Skin epidermis (tissue), 12 donors: ENCODE measurements around the gene IDH2.
A peak's percentile ranks its signal among the peaks of the same experiment; 100 is the strongest.

Experiments used
- H3K27ac ChIP-seq, 21 experiments: fragments of 200-600 bp; sonication (generic) in 11 of 21; one replicate each; pipeline ENCODE4 v1.5.0; 2020; ENCODE audit warnings: mild to moderate bottlenecking in 3 of 21, inconsistent platforms in 2 of 21, moderate library complexity in 2 of 21
- H3K4me3 ChIP-seq, 7 experiments: fragments of 200-600 bp; sonication (generic) in 2 of 7; one replicate each; pipeline ENCODE4 v1.5.0; 2020; ENCODE audit warnings: inconsistent platforms in 2 of 7, mild to moderate bottlenecking in 2 of 7, moderate library complexity in 1 of 7

IDH2 gene

DNA sequence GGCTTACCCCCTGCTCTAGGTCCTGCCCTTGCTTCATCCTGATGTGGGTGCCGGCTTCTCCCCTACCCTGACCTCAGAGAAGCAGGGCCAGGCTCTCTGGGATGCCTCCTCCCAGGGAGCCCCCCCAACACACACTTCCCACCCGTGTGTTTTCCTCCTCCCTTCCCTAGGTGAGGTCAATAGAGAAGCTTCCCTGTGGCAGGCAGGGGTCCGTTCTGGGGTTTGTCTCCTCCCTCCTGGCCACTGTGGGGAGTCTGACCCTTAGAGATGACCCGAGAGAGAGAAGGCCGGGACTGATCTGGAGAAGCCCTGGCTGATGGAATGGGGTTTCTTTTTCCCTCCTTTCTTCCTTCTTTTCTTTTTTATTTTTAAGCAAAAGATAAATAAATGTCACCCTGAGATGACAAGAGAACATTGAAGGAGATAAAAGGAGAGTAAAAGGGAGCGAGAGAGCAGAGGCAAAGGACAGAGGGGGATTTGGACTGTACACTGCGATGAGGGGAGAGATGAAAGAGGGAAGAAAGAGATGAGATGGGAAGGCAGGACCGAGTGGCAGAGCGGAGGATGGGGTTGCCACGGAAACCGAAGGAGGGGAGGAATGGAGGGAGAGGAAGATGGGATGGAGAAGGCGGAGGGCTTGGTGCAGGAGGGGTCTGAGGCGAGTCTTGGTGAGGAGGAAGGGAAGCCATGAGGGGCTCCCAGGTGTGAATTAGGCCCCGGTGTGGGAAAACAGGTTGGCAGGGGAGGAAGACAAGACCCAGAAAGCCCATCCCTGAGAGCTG lies 48.4 kb downstream of the IDH2 start:
- H3K4me3 ChIP-seq, result no peak overlapping the region
- H3K27ac ChIP-seq, result peak overlapping the region in 6 of 21 experiments; percentile 7 to 56 (median 28)

- Histone ChIP-seq H3K4me3 (no peak overlapping the region), H3K27ac (no peak overlapping the region)
These were observed 50.4 kb downstream of the IDH2 start for GRCh38 chr15:90051874-90052273.

- Histone ChIP-seq H3K4me3 (no peak overlapping the region), H3K27ac (peak overlapping the region in 5 of 21 experiments; percentile 31 to 86 (median 53))
These were observed 52.3 kb downstream of the IDH2 start for GRCh38 chr15:90049666-90050604.

DNA sequence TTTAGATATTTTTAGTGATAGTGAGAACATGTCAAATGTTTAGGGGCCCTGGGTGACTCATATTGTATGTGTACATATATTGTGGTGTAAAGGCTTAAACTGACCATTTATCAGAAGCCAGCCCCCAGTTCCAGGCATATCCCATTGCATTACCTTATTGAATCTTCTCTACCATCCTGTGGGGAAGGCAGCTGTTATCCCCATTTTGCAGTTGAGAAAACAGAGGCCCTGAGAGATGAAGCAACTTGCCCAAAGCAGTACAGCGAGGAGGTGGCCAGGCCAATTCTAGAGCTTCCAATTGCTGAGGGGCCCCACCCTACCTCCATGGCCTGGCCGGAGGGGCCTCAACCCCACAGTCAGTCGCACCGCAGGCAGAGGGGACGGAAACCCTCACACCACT lies 53.2 kb downstream of the IDH2 start:
- peak overlapping the region in 6 of 21 experiments; percentile 25 to 86 (median 76) for H3K27ac ChIP-seq
- no peak overlapping the region for H3K4me3 ChIP-seq

GRCh38 chr15:90047956-90048575 lies 54.2 kb downstream of the IDH2 start:
- H3K4me3 ChIP-seq, result no peak overlapping the region
- H3K27ac ChIP-seq, result peak overlapping the region in 18 of 21 experiments; percentile 20 to 86 (median 77)

- Histone ChIP-seq H3K27ac (peak overlapping the region in 18 of 21 experiments; percentile 53 to 86 (median 78)), H3K4me3 (no peak overlapping the region)
These were observed 55.3 kb downstream of the IDH2 start for GRCh38 chr15:90046911-90047392.

DNA sequence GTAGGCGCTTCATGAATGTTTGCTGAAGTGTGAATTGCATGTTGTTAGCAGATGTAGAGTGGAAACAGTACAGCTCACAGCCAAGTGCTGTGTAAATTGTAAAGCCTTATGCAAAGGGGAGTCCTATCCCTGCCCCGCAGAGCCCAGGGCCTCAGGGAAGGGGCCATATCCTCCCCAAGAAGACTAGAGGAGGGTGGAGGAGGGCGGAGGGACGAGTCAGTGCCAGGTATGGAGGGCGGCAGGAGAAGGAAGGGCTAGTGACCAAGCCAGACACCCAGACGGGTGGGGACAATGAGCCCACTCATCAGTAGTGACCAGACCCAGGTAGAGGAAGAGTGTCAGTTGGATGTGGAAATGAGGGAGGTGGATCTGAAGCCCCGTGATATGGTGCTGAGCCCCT lies 56.0 kb downstream of the IDH2 start:
- peak overlapping the region in 19 of 21 experiments; percentile 51 to 86 (median 78) for H3K27ac ChIP-seq

GRCh38 chr15:90044916-90045371 lies 57.3 kb downstream of the IDH2 start:
- H3K4me3 ChIP-seq, result no peak overlapping the region
- H3K27ac ChIP-seq, result peak overlapping the region in 10 of 21 experiments; percentile 53 to 86 (median 80)

More for the DNA sequence above, 56.0 kb downstream of the IDH2 start:
- H3K4me3 ChIP-seq, result no peak overlapping the region

DNA sequence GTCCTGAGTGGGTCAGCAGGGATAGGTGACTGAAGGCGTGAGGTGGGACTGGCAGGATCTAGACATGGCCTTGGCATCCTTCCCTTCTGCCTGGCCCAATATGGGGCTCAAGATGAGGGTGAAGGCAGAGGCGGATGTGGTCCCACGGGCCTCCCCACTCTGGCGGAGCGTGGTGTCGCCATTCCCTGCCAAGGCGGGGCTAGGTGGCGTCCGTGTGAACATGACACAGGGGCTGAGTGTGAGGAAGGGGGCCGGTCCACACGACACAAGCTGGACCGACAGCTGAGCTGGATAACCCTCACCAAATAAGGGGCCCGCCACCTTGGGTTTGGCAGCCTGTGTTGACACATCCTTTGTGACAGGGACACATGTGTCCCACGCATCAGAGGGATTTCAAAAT lies 58.1 kb downstream of the IDH2 start:
- Histone ChIP-seq H3K27ac (no peak overlapping the region), H3K4me3 (no peak overlapping the region)

- H3K4me3 ChIP-seq, result no peak overlapping the region
- peak overlapping the region in 4 of 21 experiments; percentile 3 to 56 (median 34) for H3K27ac ChIP-seq
These were observed 58.7 kb downstream of the IDH2 start for GRCh38 chr15:90043530-90044010.

- Histone ChIP-seq H3K4me3 (no peak overlapping the region), H3K27ac (peak overlapping the region in 5 of 21 experiments; percentile 3 to 56 (median 17))
These were observed 59.3 kb downstream of the IDH2 start for GRCh38 chr15:90042766-90043529.

DNA sequence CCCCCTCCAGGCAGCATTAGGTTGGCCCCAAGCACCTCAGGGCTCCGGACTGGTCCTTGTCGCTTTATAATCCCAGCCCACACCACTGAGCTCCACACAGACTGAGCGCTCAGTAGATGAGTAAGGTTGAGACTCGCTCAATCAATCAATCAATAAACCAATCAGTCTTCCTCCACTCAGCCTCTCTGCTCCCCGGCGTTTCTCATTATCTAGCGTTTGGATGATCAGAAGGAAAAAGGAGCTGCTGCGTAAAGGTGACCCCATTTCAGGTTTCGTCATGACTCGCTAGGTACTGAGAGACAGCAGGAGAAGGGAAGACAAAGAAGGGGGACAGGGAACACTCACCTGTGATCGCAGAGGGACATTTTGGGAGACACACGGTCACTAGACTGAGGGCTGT lies 59.9 kb downstream of the IDH2 start:
- H3K27ac ChIP-seq, result peak overlapping the region in 1 of 21 experiments; percentile 56

DNA sequence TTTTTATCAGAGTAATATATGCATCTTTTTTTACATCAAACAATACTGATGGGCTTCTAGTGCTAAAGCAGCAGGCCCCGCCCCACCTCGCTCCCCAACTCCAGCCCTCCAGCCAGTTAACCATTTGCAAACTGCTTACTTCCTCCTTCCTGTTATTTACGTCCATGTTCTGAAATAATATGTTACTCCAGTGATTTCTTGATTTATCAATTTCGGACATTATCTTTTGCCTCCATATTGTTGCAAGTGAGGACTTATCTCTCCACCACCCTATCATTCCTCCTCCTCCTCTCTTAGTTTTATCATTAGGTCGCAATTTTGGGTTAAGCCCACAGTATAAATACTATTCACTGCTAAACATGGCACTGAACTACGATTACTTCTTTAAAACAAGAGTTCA lies 61.6 kb downstream of the IDH2 start:
- H3K27ac ChIP-seq, result peak overlapping the region in 5 of 21 experiments; percentile 15 to 53 (median 43)
- no peak overlapping the region for H3K4me3 ChIP-seq

More for the DNA sequence above, 59.9 kb downstream of the IDH2 start:
- H3K4me3 ChIP-seq, result no peak overlapping the region

- H3K27ac ChIP-seq, result peak overlapping the region in 11 of 21 experiments; percentile 4 to 53 (median 27)
These were observed 62.3 kb downstream of the IDH2 start for GRCh38 chr15:90039996-90040395.

DNA sequence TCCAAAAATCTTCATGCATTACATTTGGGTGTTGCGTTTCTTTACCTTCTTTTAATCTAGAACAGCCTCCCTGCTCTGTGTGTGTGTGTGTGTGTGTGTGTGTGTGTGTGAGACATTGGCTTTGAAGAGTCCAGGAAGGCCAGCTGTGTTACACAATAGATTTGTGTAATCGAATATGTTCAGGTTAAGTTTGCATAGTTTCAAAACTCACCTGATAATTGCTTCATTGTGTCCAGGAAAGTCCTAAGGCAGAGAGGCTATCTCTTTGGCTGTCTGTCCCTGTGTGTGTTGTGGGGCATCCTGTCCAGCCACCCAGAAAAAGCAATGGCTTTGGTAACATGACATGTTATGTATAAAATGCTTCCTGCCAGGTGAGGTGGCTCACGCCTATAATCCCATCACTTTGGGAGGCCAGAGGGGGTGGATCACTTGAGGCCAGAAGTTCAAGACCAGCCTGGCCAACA lies 63.6 kb downstream of the IDH2 start:
- Histone ChIP-seq H3K4me3 (no peak overlapping the region), H3K27ac (peak overlapping the region in 6 of 21 experiments; percentile 16 to 91 (median 47))

More at GRCh38 chr15:90039996-90040395, 62.3 kb downstream of the IDH2 start:
- no peak overlapping the region for H3K4me3 ChIP-seq

DNA sequence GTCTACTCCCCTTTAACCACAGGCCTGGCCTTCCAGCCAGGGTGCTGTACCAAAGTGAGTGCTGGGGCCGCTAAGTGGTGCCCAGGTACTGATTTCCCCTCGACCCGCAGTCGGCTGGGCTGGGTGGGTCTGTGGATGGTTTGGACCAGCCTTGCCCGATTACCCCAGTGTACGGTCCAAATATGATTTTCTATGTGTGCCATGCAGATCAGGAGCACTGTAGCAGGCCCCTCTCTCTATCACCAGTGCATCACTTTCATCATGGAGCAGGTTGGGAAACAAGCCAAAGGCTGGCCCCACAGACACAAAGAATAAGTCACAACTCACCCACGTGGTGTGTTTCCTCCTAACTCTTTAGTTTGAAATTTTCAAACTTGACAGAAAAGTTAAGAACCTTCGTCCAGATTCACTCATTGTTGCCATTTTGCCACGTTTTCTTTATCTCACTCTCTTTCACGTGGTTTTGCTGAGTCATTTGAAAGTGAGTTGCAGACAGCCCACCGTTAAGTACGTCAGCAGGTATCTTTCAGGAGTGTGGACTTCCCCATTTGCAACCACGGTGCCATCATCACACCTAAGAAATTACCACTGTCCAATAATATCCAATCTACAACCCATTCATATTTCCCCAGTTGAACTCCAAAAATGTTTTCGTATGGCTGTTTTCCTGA lies 64.2 kb downstream of the IDH2 start:
- no peak overlapping the region for H3K4me3 ChIP-seq
- H3K27ac ChIP-seq, result peak overlapping the region in 18 of 21 experiments; percentile 2 to 92 (median 77)

GRCh38 chr15:90037511-90037860 lies 64.8 kb downstream of the IDH2 start:
- Histone ChIP-seq H3K27ac (peak overlapping the region in 19 of 21 experiments; percentile 2 to 92 (median 81)), H3K4me3 (no peak overlapping the region)
